ENCODE measurements around the gene OR5F1.

Gene OR5F1

DNA sequence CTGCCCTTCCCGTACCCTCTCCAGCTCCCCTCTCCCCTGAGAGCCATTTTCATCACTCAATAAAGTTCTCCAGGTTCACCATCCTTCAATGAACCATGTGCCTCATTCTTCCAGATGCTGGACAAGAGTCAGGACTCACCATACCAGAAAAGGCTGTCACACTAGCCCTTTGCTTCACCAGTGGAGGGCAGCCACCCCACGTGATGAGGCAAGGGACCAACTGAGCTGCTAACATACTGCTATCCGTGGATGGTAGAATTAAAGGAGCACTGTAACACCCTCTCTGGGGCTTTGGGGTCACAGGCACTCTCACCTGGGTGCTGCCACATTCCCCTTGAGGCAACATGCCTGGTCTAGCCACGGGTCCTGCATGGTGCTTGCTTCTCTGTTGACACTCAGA, 45.1 kb downstream of the OR5F1 start:
- Histone ChIP-seq H3K4me3 (ENCODE audit: low read depth, low read length, poor library complexity, severe bottlenecking) (no peak overlapping the region), H3K9me3 (ENCODE audit: low read length) (no peaks in the 10 kb centered on the region), H3K4me1 (ENCODE audit: insufficient read depth, low read length, severe bottlenecking) (no peaks in the 10 kb centered on the region), H3K36me3 (ENCODE audit: insufficient read depth, low read length) (no peaks in the 10 kb centered on the region), H3K9ac (ENCODE audit: low read length) (no peak overlapping the region), H3K79me2 (ENCODE audit: insufficient read depth, low read length) (no peaks in the 10 kb centered on the region), H3K9me2 (ENCODE audit: low read depth, low read length) (no peaks in the 10 kb centered on the region), H2AFZ (ENCODE audit: low read length) (no peak overlapping the region), H4K20me1 (ENCODE audit: insufficient read depth, low read length) (no peaks in the 10 kb centered on the region), H3F3A (ENCODE audit: insufficient read depth, low read length) (no peaks in the 10 kb centered on the region), H3K27me3 (ENCODE audit: insufficient read depth, low read length) (no peaks in the 10 kb centered on the region), H3K27ac (ENCODE audit: low read depth, low read length, poor library complexity, severe bottlenecking) (no peak overlapping the region), H3K4me2 (ENCODE audit: low read length) (no peak overlapping the region)
- TF ChIP-seq, protein P1, sequence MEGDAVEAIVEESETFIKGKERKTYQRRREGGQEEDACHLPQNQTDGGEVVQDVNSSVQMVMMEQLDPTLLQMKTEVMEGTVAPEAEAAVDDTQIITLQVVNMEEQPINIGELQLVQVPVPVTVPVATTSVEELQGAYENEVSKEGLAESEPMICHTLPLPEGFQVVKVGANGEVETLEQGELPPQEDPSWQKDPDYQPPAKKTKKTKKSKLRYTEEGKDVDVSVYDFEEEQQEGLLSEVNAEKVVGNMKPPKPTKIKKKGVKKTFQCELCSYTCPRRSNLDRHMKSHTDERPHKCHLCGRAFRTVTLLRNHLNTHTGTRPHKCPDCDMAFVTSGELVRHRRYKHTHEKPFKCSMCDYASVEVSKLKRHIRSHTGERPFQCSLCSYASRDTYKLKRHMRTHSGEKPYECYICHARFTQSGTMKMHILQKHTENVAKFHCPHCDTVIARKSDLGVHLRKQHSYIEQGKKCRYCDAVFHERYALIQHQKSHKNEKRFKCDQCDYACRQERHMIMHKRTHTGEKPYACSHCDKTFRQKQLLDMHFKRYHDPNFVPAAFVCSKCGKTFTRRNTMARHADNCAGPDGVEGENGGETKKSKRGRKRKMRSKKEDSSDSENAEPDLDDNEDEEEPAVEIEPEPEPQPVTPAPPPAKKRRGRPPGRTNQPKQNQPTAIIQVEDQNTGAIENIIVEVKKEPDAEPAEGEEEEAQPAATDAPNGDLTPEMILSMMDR (IDR thresholded peaks at IDR 0.05; ENCODE audit: low read length), result no peak
- TF ChIP-seq EZH2 (IDR thresholded peaks at IDR 0.05; ENCODE audit: borderline replicate concordance, low read length), result no peak
